H1 (cell line): ENCODE data around the gene CSF3. TPM values are rescaled to one million over a fixed set of nuclear protein-coding genes. Genes with fewer than 3 reads are reported as not detected.

Experiments
- CBX5 ChIP-seq: fragments of 300-800, 300-1000 bp; sonication (generic); IDR thresholded peaks from 2 replicates; pipeline ENCODE4 v1.7.1; 2016; ENCODE audit warnings: antibody characterized with exemption, low read length, low read depth
- GABPA ChIP-seq: IDR thresholded peaks from 2 replicates; pipeline ENCODE4 v1.6.1; 2011; ENCODE audit warnings: mild to moderate bottlenecking, low read length, moderate library complexity, borderline replicate concordance; ENCODE audit not compliant: insufficient read depth
- KDM1A ChIP-seq: fragments of 200-600, 300-600 bp; sonication (generic); IDR thresholded peaks from 2 replicates; pipeline ENCODE4 v1.7.1; 2016; ENCODE audit warnings: mild to moderate bottlenecking, low read length, borderline replicate concordance
- RAD21 ChIP-seq, 2 experiments: IDR thresholded peaks in 1 of 2; conservative IDR thresholded peaks in 1 of 2; 2 replicates each; pipeline ENCODE4 v1.6.1; 2011; ENCODE audit warnings: low read depth in 2 of 2, low read length in 2 of 2, improper control_type of control experiment in 1 of 2, inconsistent platforms in 1 of 2, mild to moderate bottlenecking in 1 of 2, moderate library complexity in 1 of 2
- RNF2 ChIP-seq: fragments of 200-900, 300-1000 bp; sonication (generic); IDR thresholded peaks from 2 replicates; pipeline ENCODE4 v1.7.1; 2016; ENCODE audit warnings: borderline replicate concordance, low read depth, mild to moderate bottlenecking, antibody characterized with exemption, low read length; ENCODE audit not compliant: poor library complexity, severe bottlenecking; ENCODE audit errors: missing control alignments
- polyA plus RNA-seq, 7 experiments: library from polyadenylated mRNA; depleted of rRNA in 3 of 7; stranded (reverse) in 5 of 7; unstranded in 2 of 7; fragments of >200 nt in 5 of 7; fragments of 200-250 nt in 2 of 7; gene quantifications; 1 replicate in 5 of 7; 2 replicates in 1 of 7; 4 replicates in 1 of 7; pipeline versions ENCODE4 v1.2.1 to v1.2.3, GENCODE V29; 2011 to 2013; ENCODE audit warnings: missing spikeins in 2 of 7, mixed read lengths in 2 of 7
- total RNA-seq: library from RNA; stranded (reverse); fragmentation: NEBNext Ultra II Directional; extraction: Animal tissue kit (Norgen Biotek cat#: 25700); gene quantifications from 2 replicates; pipeline ENCODE4 v1.2.1, GENCODE V29; 2021

Gene CSF3
- total and polyA plus RNA-seq, 2 of the 8 experiments (the other 6 are each of a cell fraction or from before 2014, with no cell fraction given) = 0.03 TPM; not detected in 1

- TF ChIP-seq RNF2 (no peak), KDM1A (no peak), RAD21 (IDR thresholded peaks at IDR 0.05 in 1 of 2, conservative IDR thresholded peaks at IDR 0.05 in 1 of 2; ENCODE audit: low read depth in 2 of 2, low read length in 2 of 2) (no peak), GABPA (no peak), CBX5 (no peak)
Observed at GRCh38 chr17:40058865-40059264, 43.6 kb downstream of the CSF3 start (continued).
